Colonic mucosa (tissue), 4 donors: Measurements from ENCODE around the gene UHRF2. TPM values are rescaled to one million over a fixed set of nuclear protein-coding genes. Genes with fewer than 3 reads are reported as not detected.

Experiments
- DNase-seq: peaks from one replicate; pipeline ENCODE4 v3.0.0-alpha.2; 2020
- H3K27ac ChIP-seq: fragments of 200-600 bp; one replicate; pipeline ENCODE4 v1.8.0; 2021
- H3K27me3 ChIP-seq: fragments of 200-600 bp; one replicate; pipeline ENCODE4 v1.8.0; 2021
- H3K36me3 ChIP-seq: fragments of 200-600 bp; one replicate; pipeline ENCODE4 v1.8.0; 2021
- H3K4me1 ChIP-seq: fragments of 200-600 bp; one replicate; pipeline ENCODE4 v1.8.0; 2021; ENCODE audit warnings: mild to moderate bottlenecking
- H3K4me3 ChIP-seq: fragments of 200-600 bp; one replicate; pipeline ENCODE4 v1.8.0; 2021
- H3K9ac ChIP-seq, 2 donors: one replicate each; pipeline ENCODE4 v1.7.0; 2013; ENCODE audit warnings: control low read depth in 2 of 2, low read depth in 2 of 2, low read length in 2 of 2
- H3K9me3 ChIP-seq: fragments of 200-600 bp; one replicate; pipeline ENCODE4 v1.8.0; 2021
- CTCF ChIP-seq: fragments of 200-600 bp; IDR thresholded peaks from one replicate; pipeline ENCODE4 v1.8.0; 2022; ENCODE audit warnings: antibody characterized with exemption, mild to moderate bottlenecking
- intact Hi-C: fragments of 100-400 bp; cut with DNase I; formaldehyde crosslinking; loops from one replicate; pipeline ENCODE4 v1.14.1; 2022
- total RNA-seq, 2 donors: library from RNA; stranded (reverse); fragmentation: NEBNext Ultra II Directional in 1 of 2; extraction: Animal tissue kit (Norgen Biotek cat#: 25700) in 1 of 2; gene quantifications; one replicate each; pipeline ENCODE4 v1.2.1, GENCODE V29; 2021
- donor health status: healthy.
- donor health status: DM: no; HTN: no; CAD: no.
- donor health status: DM: no; HTN: no; CAD: no.

The UHRF2 gene
- total RNA-seq, 2 donors from 2014 or later, result 30.8 to 33.4 TPM

- H3K9ac ChIP-seq, result no peak overlapping the region
- H3K36me3 ChIP-seq, result peaks cover 13% of the 10 kb centered on the region
- intact Hi-C loops, result no loop called here
- H3K27me3 ChIP-seq, result no peaks in the 10 kb centered on the region
- H3K4me1 ChIP-seq, result no peaks in the 10 kb centered on the region
- DNase-seq, result no peak
- no peak for TF ChIP-seq CTCF
- no peak overlapping the region for H3K27ac ChIP-seq
- H3K4me3 ChIP-seq, result no peak overlapping the region
- no peaks in the 10 kb centered on the region for H3K9me3 ChIP-seq
Measured at GRCh38 chr9:6501526-6502210, 88.7 kb downstream of the UHRF2 start.

GRCh38 chr9:6502399-6502798, 89.4 kb downstream of the UHRF2 start:
- Histone ChIP-seq H3K27me3 (no peaks in the 10 kb centered on the region), H3K4me1 (no peaks in the 10 kb centered on the region), H3K4me3 (no peak overlapping the region), H3K36me3 (peaks cover 13% of the 10 kb centered on the region), H3K9me3 (no peaks in the 10 kb centered on the region), H3K9ac (no peak overlapping the region), H3K27ac (no peak overlapping the region)
- intact Hi-C loops, result no loop called here
- no peak for DNase-seq
- no peak for TF ChIP-seq CTCF

GRCh38 chr9:6506571-6506970, 93.6 kb downstream of the UHRF2 start:
- H3K27ac ChIP-seq, result no peak overlapping the region
- no peaks in the 10 kb centered on the region for H3K4me1 ChIP-seq
- H3K9me3 ChIP-seq, result no peaks in the 10 kb centered on the region
- H3K4me3 ChIP-seq, result no peak overlapping the region
- H3K36me3 ChIP-seq, result peaks cover 8% of the 10 kb centered on the region
- intact Hi-C loops, result no loop called here
- no peak overlapping the region for H3K9ac ChIP-seq
- TF ChIP-seq CTCF, result no peak
- no peaks in the 10 kb centered on the region for H3K27me3 ChIP-seq
- DNase-seq, result no peak

GRCh38 chr9:6512085-6512657, 99.2 kb downstream of the UHRF2 start:
- Histone ChIP-seq H3K4me3 (no peak overlapping the region), H3K4me1 (no peaks in the 10 kb centered on the region), H3K9ac (no peak overlapping the region), H3K9me3 (no peaks in the 10 kb centered on the region), H3K27ac (no peak overlapping the region), H3K36me3 (no peaks in the 10 kb centered on the region), H3K27me3 (no peaks in the 10 kb centered on the region)
- TF ChIP-seq CTCF, result no peak
- DNase-seq, result no peak
- intact Hi-C loops, result no loop called here

- intact Hi-C loops, result no loop called here
- H3K27me3 ChIP-seq, result no peaks in the 10 kb centered on the region
- DNase-seq, result no peak
- H3K36me3 ChIP-seq, result no peaks in the 10 kb centered on the region
- H3K4me1 ChIP-seq, result no peaks in the 10 kb centered on the region
- H3K4me3 ChIP-seq, result no peak overlapping the region
- no peak overlapping the region for H3K9ac ChIP-seq
- no peaks in the 10 kb centered on the region for H3K9me3 ChIP-seq
- no peak overlapping the region for H3K27ac ChIP-seq
- no peak for TF ChIP-seq CTCF
Measured at GRCh38 chr9:6522263-6522662, 109.3 kb downstream of the UHRF2 start.
